ENCODE results near the gene TPR. TPM values are rescaled to one million over a fixed set of nuclear protein-coding genes. Genes with fewer than 3 reads are reported as not detected.

TPR gene
- total RNA-seq, 4 donors from 2014 or later, result 47.3 to 81.3 (median 49.6) TPM

DNA sequence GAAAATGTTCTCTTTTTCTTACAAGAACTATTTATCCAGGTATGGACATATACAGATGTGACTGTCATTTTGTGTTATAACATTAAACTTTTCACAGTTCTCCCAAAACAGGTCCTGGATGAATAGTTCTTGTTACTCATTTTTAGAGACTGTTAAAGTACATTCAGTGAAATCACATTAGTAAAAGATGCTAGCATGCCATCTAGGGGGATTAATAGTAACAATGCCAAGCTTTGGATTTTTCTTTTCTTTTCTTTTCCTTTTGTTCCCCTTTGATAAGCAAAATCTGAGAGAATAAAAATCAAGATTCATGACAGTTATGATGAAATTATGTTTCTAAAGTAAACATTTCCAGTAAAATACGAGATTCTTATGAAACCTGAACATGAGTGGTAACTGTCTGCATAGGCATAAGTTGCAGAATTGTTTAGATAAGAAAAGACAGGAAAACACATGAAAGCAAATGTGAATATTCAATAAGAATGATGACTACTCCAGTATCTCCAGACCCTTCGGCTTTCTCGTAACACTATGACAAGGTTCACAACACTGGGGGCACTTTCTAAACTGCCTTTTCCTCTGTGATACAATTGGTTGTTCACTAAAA, 77.5 kb downstream of the TPR start:
- no peaks in the 10 kb centered on the region for H3K27me3 ChIP-seq
- H3K36me3 ChIP-seq, result no peaks in the 10 kb centered on the region
- WGBS, 2 donors, result 66 to 73% methylated on average over 3 of the region's 3 CpGs
- no peak for TF ChIP-seq CTCF (IDR thresholded peaks at IDR 0.05)
- TF ChIP-seq POLR2A (IDR thresholded peaks at IDR 0.05), result no peak
- no peak for DNase-seq
- no peak overlapping the region for H3K4me3 ChIP-seq
- intact Hi-C loops (cut with DNase I), result no loop called here
- no peaks in the 10 kb centered on the region for H3K9me3 ChIP-seq
- no peak overlapping the region for H3K27ac ChIP-seq
- no peaks in the 10 kb centered on the region for H3K4me1 ChIP-seq

- intact Hi-C loops (cut with DNase I), result no loop called here
- no peak for DNase-seq
- H3K4me1 ChIP-seq, result no peaks in the 10 kb centered on the region
- no peaks in the 10 kb centered on the region for H3K36me3 ChIP-seq
- no peaks in the 10 kb centered on the region for H3K9me3 ChIP-seq
- H3K27ac ChIP-seq, result no peak within 1 kb of the TSS
- no peak within 1 kb of the TSS for H3K4me3 ChIP-seq
- no peaks in the 10 kb centered on the region for H3K27me3 ChIP-seq
- WGBS, 2 donors, result 60 to 64% methylated on average over 3 of the region's 3 CpGs
- TF ChIP-seq CTCF (IDR thresholded peaks at IDR 0.05), result no peak
- TF ChIP-seq POLR2A (IDR thresholded peaks at IDR 0.05), result no peak
Observed at GRCh38 chr1:186295980-186296379, 79.1 kb downstream of the TPR start, which contains the start of gene PRG4. PRG4 (plus strand) TSS chr1:186296279.

- Histone ChIP-seq H3K27ac (no peak overlapping the region), H3K4me1 (no peaks in the 10 kb centered on the region), H3K27me3 (no peaks in the 10 kb centered on the region), H3K9me3 (no peaks in the 10 kb centered on the region), H3K4me3 (no peak overlapping the region), H3K36me3 (no peaks in the 10 kb centered on the region)
- TF ChIP-seq CTCF (IDR thresholded peaks at IDR 0.05) (no peak), POLR2A (IDR thresholded peaks at IDR 0.05) (no peak)
- intact Hi-C loops (cut with DNase I), result no loop called here
- WGBS, 2 donors, result 70 to 89% methylated on average over 1 of the region's 1 CpG
- DNase-seq, result no peak
Observed at GRCh38 chr1:186292875-186293274, 82.2 kb downstream of the TPR start.

DNA sequence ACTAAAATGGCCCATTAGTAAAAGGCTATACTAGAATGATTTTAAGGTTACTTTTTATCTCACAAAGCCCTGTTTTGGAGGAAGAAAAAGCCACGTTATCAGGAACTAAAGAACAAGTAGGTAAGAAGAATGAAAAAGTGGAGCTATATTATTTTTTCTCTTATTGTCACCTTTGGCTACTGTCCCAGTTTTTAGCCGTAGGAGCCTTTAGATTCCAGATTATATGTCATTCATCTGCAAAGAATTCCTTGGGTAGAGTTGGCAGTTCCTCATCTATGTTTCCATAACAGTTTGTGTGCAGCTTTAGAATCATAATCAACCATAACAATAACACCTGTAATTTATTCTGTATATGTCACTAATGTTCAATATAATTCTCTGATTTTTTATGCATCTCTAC, 83.8 kb downstream of the TPR start:
- WGBS, 2 donors, result 49 to 58% methylated on average over 2 of the region's 2 CpGs
- TF ChIP-seq CTCF (IDR thresholded peaks at IDR 0.05), result no peak
- no peak for TF ChIP-seq POLR2A (IDR thresholded peaks at IDR 0.05)
- no peaks in the 10 kb centered on the region for H3K36me3 ChIP-seq

DNA sequence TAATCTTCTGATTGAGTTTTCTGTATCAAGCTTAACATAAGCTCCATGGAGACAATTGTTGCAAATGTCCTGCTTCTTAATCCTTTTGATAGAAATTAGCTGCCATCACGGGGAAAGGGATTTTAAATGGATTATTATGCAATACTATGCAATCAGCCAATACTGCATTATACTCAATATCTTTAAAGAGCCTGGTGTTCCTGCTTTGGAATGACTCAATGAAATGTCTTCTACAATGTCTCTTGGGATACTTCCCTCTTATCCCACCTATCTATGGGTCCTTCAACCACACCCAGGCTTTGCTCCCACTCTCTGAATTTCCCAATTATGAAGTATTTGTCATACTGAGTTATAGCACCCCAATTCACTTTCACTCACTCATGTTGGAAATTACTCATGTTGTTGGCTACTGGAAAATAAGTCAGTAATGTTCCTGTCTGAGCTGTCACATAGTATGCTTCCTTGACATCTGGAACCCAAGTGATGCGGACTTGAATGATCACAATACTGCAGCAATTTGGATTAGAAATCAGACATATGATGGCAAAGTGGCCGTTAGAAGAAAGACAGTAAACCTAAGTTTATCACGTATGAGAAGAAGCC, 85.0 kb downstream of the TPR start:
- no peak overlapping the region for H3K4me3 ChIP-seq
- WGBS, 2 donors, result 73 to 75% methylated on average over 4 of the region's 4 CpGs

More for the DNA sequence above, 83.8 kb downstream of the TPR start:
- DNase-seq, result no peak
- intact Hi-C loops (cut with DNase I), result no loop called here
- H3K4me1 ChIP-seq, result no peaks in the 10 kb centered on the region
- no peak overlapping the region for H3K27ac ChIP-seq
- no peak overlapping the region for H3K4me3 ChIP-seq
- H3K27me3 ChIP-seq, result no peaks in the 10 kb centered on the region
- H3K9me3 ChIP-seq, result no peaks in the 10 kb centered on the region

More for the DNA sequence above, 85.0 kb downstream of the TPR start:
- intact Hi-C loops (cut with DNase I), result no loop called here
- Histone ChIP-seq H3K4me1 (no peaks in the 10 kb centered on the region), H3K36me3 (no peaks in the 10 kb centered on the region), H3K27me3 (no peaks in the 10 kb centered on the region), H3K27ac (no peak overlapping the region), H3K9me3 (no peaks in the 10 kb centered on the region)
- TF ChIP-seq POLR2A (IDR thresholded peaks at IDR 0.05) (no peak), CTCF (IDR thresholded peaks at IDR 0.05) (no peak)
- DNase-seq, result no peak
